Measurements from ENCODE around the gene GJB6. TPM values are rescaled to one million over a fixed set of nuclear protein-coding genes. Genes with fewer than 3 reads are reported as not detected.

GJB6 gene
- total and polyA plus RNA-seq, 2 of the 4 experiments (the other 2 are of a cell fraction): not detected

GRCh38 chr13:20247403-20247802 lies 15.3 kb upstream of the GJB6 start:
- Histone ChIP-seq H3K79me1 (ENCODE audit: low read depth in 1 of 2, low read length in 2 of 2) (no peaks in the 10 kb centered on the region), H3K4ac (ENCODE audit: low read depth, low read length) (no peak overlapping the region), H3K23ac (ENCODE audit: low read depth, low read length) (no peak overlapping the region), H3K27ac (ENCODE audit: insufficient read depth, low read length) (no peak overlapping the region), H2BK120ac (ENCODE audit: low read depth, low read length) (no peak overlapping the region), H3K18ac (ENCODE audit: low read depth, low read length) (no peak overlapping the region), H3K56ac (ENCODE audit: extremely low read depth, insufficient read depth, low read length) (no peak overlapping the region), H3K9me1 (ENCODE audit: insufficient read depth, low read length) (no peaks in the 10 kb centered on the region), H3K9ac (ENCODE audit: low read depth, low read length) (no peak overlapping the region), H3K4me3 (ENCODE audit: insufficient read depth, low read depth, low read length) (no peak overlapping the region), H4K8ac (ENCODE audit: low read depth in 2 of 2, low read length in 2 of 2) (no peak overlapping the region), H2AK9ac (replicated peaks; ENCODE audit: low read depth, low read length, poor library complexity) (no peak overlapping the region), H4K91ac (ENCODE audit: insufficient read depth, low read depth, low read length) (no peak overlapping the region), H3K4me1 (ENCODE audit: control insufficient read depth, insufficient read depth, low read length) (no peaks in the 10 kb centered on the region), H2AFZ (replicated peaks; ENCODE audit: low read length, poor library complexity) (no peak overlapping the region), H2BK5ac (ENCODE audit: low read depth, low read length, poor library complexity, severe bottlenecking) (no peak overlapping the region), H3K27me3 (ENCODE audit: control insufficient read depth, insufficient read depth, low read length) (peaks cover 15% of the 10 kb centered on the region), H4K5ac (ENCODE audit: low read depth, low read length) (no peak overlapping the region), H3K14ac (replicated peaks; ENCODE audit: low read depth, low read length) (no peak overlapping the region), H2AK5ac (ENCODE audit: low read depth, low read length) (no peak overlapping the region), H3K9me3 (ENCODE audit: control insufficient read depth, insufficient read depth, low read length) (no peaks in the 10 kb centered on the region), H2BK15ac (ENCODE audit: low read depth, low read length) (no peak overlapping the region), H3K36me3 (ENCODE audit: control insufficient read depth, insufficient read depth, low read length) (no peaks in the 10 kb centered on the region), H2BK20ac (ENCODE audit: low read depth, low read length) (no peak overlapping the region), H4K20me1 (ENCODE audit: insufficient read depth, low read length) (no peaks in the 10 kb centered on the region), H3K4me2 (ENCODE audit: low read depth, low read length) (no peak overlapping the region)
- POLR2A ChIA-PET (ENCODE audit: unreplicated experiment): no interaction called here
- DNase-seq (no peak), ATAC-seq (ENCODE audit: low read depth) (no peak)
- in situ Hi-C loops (cut with MboI; ENCODE audit: low sequenced_read_pairs) (no loop called here), dilution Hi-C loops (cut with HindIII; ENCODE audit: low sequenced_read_pairs, unreplicated experiment) (no loop called here), intact Hi-C loops (cut with micrococcal nuclease) (no loop called here)
- BruUV-seq (replicated peaks): no TSS peak
- CTCF ChIA-PET: no interaction called here
- WGBS, 2 experiments (ENCODE audit: extremely low coverage in 2 of 2, insufficient read length in 1 of 2): 68% methylated on average over 3 of the region's 14 CpGs; no CpG with 5 or more reads in 1 of the 2 experiments
- TF ChIP-seq CTCF (conservative IDR thresholded peaks at IDR 0.05; ENCODE audit: low read depth, low read length) (no peak), NFE2L2 (IDR thresholded peaks at IDR 0.05; ENCODE audit: low read depth, low read length) (no peak)

All from IMR-90 (cell line).